GM12892 (cell line): ENCODE results near the gene PBX1.

Experiments used
- DNase-seq: peaks from one replicate; pipeline ENCODE4 v3.0.0; 2011; ENCODE audit not compliant: insufficient read length
- FAIRE-seq: peaks from 2 replicates; lab custom pipeline; 2011; peaks lifted over from hg19 to GRCh38; lab: Jason Lieb, UNC
- POLR2A ChIP-seq: IDR thresholded peaks from 2 replicates; pipeline ENCODE4 v1.6.1; 2011; ENCODE audit warnings: low read depth, low read length, control low read depth
- POLR2AphosphoS5 ChIP-seq: IDR thresholded peaks from 2 replicates; pipeline ENCODE4 v1.6.1; 2011; ENCODE audit warnings: low read depth, low read length, control low read depth
- TAF1 ChIP-seq: IDR thresholded peaks from 2 replicates; pipeline ENCODE4 v1.6.1; 2011; ENCODE audit warnings: low read depth, mild to moderate bottlenecking, control low read depth, low read length, borderline replicate concordance

PBX1 gene

DNA sequence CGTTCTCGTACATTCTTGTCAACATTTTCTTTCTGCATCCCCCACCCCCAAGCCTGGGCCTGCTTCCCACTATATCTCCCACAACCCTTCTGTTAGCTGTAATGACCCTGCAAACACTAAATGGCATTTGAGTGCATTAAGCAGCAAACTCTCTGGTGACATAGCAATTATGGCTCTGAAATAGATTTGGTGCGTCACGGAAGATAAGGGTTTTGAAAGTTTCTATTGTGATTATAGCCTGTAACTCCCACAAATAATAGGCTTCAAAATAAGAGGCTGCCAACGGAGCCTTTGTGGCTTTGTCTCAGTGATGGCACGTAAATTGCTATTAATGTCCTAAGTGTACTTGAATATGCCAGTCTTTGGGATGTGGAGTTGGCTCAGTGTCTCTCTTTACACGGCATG, 277.6 kb downstream of the PBX1 start:
- TF ChIP-seq POLR2AphosphoS5: no peak
- TF ChIP-seq POLR2A: no peak
- TF ChIP-seq TAF1: no peak
- DNase-seq (no peak), FAIRE-seq (no peak)

DNA sequence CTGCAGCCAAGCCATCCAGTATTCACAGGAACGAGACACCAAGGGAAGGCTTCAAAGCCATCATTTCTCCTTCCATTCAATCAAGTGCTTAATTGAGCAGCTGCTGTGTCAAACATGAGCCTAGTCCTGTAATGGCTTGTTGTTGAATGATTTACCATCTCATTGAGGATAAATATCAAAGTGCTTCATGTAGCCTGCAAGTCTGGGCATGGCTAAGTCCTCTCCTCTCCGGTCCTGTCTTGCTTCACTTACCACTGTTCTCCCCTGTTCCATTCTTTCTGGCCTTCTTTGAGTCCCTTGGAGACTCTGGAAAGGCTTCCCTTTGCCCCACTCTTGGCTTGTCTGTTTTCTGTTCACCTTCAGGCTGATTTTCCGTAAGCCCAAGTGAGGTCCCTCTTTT, 279.8 kb downstream of the PBX1 start:
- FAIRE-seq (no peak), DNase-seq (no peak)
- TF ChIP-seq POLR2AphosphoS5 (no peak), TAF1 (no peak), POLR2A (no peak)

DNA sequence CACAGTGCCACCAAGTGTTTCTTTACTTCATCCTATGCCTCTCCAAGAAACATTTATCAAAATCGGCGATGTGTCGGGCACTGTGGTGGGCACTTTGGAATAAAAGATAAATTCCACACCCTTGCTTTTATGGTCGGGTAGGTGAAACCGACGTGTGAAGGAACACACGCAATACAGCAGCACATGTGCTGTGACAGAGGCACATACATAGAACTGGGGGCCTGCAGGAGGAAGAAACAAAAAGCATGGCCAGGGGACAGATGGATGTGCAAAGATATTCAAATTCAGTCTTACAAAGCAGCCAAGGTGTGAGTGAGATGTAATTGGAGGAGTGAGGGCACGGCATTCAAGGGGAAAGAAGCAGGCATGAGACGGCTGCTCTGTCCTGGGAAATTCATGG, 282.0 kb downstream of the PBX1 start:
- DNase-seq: no peak
- TF ChIP-seq POLR2AphosphoS5 (no peak), POLR2A (no peak), TAF1 (no peak)
- FAIRE-seq: no peak

DNA sequence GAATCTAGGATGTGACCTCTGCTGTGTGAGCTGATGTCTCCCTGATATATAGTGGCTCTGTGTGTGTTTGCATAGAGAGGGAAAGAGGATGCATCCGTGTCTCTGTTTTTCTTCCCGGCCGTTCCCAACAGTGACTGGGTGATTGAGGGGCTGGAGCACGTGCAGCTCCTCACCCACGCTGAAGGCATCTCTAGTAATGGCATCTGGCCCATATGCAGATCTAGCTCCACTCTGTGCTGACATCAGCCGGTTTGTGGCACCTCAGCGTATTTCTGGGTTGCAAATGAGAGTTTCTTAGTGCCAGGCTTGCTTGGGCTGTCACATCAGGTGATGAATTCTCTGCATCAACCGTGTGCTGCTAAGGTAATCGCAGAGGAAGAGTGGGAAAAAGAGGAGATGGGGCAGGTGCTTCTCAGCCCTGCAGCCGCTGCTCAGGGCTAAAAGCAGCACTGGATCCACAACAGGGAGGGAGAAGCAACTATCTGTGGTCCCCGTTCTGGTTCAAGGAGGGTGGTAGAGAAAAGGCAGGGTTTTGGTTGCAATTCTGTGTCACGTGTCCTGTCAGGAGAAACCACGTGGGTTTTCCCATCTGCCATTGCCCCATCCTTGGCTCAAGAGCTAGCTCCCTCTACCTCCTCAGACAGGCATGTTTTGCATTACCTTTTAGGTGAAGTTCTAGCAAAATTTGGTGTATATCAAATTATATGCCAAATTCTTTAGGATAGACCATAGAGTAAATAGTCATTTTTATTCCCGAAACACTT, 282.9 kb downstream of the PBX1 start:
- FAIRE-seq: no peak
- DNase-seq: no peak
- no peak for TF ChIP-seq TAF1
- TF ChIP-seq POLR2AphosphoS5: no peak
- TF ChIP-seq POLR2A: no peak

DNA sequence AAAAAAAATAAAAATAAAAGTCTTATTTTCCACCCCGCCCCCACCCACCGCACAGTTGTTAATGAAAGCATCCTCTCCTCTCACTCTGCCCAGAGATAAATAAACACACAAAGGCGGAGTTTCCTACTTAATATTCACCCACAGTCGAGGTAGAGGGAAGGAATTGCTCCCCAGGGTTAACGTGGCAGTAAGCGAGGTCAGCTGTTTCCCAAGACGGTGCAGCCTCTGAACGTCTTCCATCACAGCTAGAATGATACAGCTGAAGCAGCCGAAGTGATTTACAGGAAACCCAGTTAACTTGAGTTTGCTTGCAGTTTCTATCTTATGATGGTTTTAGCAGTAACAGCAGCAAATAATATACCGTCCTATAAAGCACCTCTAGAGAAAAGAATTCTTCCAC, 283.9 kb downstream of the PBX1 start:
- TF ChIP-seq POLR2A (no peak), POLR2AphosphoS5 (no peak), TAF1 (no peak)

DNA sequence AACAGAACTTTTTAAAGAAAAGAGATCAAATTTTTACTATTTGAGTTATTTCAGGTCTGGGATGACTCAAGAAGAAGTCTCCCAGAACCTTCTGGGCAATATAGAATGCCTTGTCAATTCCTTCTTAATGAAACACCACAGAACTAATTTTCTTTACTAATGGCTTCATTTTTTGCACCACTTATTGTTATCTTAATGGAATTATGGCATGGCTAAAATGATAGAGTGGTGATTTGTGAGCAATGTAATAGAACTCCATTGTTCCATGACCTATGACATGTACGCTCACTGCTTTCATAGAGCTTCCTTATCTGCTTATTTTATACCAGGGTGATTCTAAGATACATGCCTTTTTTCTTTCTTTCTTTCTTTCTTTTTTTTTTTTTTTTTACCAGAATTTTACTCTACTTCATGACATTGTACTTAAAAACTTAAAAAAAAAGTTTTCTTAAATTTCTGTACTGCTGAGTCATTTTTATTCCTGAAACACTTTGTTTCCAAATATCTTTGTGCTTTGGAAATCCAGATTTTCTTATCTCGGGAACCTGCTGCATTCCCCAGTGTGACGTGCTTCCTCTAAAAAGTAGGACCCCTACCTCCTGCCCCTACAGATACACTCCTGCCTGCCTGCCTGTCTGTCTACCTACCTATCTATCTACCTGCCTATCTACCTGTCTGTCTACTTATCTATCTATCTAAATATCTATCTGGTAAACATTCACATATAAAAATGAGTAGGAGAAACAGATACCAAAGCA, 284.9 kb downstream of the PBX1 start:
- DNase-seq: no peak
- no peak for FAIRE-seq

More for the DNA sequence above, 283.9 kb downstream of the PBX1 start:
- no peak for FAIRE-seq
- no peak for DNase-seq

DNA sequence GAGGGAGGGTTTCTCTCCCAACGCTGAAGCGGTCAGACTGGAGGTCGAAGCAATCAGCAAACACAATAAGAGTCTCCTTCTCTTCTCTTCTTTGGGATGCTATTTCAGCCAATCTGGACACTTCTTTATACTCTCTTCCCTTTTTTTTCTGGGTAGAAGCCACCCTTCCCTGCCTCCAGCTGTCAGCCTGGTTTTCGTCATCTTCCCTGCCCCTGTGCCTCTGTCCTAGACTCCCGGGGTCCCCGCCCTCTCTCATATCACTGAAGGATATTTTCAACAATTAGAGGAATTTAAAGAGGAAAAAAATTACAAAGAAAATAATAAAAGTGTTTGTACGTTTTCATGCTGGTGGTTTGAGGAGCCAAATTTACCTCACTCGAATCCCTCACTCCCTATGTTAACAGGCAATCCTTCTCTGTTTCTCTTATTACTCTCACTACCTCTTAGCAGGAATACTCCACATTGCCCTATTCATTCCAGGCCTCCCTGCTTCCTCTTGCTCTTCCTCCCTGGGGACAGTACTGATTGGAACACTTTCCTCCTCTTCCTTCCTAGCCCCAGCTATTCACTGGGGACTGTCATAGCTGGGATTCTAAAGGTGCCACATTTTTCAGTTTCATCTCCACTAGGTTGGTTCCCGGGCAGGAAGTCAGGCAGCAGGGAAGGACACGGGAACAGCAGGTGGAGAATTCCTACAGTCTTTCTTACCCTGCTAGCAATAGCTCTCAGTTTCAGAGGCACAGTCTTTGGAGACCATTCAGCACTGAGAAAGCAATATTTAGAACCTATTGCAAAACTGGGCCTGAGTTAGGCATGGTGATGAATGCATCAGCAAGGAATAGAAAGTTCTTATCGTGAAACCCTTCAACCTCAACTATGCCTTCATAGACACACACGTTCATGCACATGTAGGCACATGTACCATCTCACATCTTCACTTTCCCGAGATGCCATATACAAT, 288.0 kb downstream of the PBX1 start:
- FAIRE-seq (no peak), DNase-seq (no peak)
- TF ChIP-seq TAF1: no peak
- TF ChIP-seq POLR2AphosphoS5: no peak
- TF ChIP-seq POLR2A: no peak

More for the DNA sequence above, 284.9 kb downstream of the PBX1 start:
- TF ChIP-seq POLR2A (no peak), POLR2AphosphoS5 (no peak), TAF1 (no peak)

DNA sequence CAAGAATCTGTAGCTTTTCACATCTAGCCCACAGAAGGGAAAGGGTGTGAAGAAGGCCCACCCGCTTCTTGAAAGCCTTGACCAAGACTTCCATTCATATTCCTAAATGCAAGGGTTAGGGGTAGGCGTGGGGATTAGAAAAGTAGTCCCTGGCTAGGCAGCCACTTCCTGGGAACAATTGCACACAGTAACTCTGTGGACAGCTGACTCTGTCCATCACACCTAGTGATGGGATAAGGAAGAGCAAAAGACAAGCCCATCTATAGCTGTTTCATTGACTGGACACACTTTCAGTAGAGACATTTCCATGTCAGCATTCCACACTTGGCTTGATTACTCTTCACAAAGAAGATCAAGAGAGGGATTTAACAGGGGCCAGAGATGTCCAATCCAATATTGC, 294.2 kb downstream of the PBX1 start:
- DNase-seq (no peak), FAIRE-seq (no peak)
- TF ChIP-seq POLR2AphosphoS5 (no peak), TAF1 (no peak), POLR2A (no peak)

DNA sequence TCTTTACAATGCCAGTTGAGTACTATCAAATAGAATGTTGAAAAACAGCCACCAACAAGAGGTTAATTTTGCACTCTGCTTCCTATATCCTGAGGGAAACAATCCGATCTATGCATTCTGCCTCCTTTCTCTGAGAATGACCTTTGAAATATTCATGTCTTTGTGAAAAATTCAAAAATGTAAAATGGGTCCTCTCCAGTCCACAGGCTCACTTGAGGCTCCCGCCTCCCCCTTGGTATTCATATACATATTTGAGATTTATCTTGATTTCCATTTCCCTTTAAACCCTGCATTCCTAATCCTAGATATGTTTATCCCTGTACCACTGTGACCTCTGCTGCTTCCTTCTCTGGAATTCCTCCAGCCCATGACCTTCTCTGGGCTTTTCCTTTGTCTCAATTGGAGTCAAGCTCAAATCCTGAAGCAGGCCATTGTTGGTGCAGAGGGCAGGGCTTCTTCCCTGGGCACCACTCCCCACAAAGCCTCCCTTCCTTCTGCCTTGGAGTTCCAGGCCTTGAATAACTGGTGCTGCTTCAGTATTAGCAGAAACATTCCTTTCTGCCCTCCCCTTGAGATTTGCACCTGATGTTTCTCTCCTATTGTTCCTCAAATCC, 296.8 kb downstream of the PBX1 start:
- DNase-seq (no peak), FAIRE-seq (no peak)
- TF ChIP-seq POLR2A (no peak), TAF1 (no peak), POLR2AphosphoS5 (no peak)

DNA sequence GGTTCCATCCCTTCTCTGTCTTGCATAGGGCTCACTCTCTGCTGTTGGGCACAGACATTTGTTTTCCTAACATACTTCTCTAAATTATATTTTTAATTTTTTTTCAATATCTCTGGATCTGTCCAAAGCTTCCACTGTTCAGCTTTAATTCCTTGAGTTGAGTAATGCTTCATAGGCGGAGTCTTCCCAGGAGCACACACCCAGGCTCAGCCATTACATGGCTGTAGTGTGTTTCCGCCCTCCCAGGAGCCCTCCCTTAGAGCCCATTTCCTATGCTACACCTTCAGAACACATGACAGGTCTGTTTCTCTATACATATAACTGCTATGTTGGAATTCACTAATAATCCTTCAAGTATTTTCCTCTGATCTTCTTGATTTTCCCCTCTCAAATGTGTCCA, 297.4 kb downstream of the PBX1 start:
- no peak for DNase-seq
- TF ChIP-seq POLR2AphosphoS5 (no peak), TAF1 (no peak)
- FAIRE-seq: no peak

DNA sequence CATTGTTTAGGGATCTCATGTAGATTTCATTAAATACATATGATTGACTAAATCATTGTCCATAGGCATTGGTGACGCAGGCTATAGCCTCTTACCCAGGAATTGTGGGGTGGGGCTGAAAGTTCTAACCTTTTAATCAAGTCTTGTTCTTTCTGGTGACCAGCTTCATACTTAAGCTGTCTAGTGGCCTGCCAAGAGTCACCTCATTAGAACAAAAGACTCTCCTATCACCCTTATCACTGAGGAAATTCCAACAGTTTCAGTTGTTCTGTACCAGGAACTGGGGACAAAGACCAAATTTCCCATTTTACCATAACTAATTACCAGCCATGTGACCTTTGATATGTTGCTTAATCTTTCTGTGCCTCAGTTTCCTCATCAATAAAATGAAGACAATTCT, 298.5 kb downstream of the PBX1 start:
- no peak for FAIRE-seq
- DNase-seq: no peak
- TF ChIP-seq POLR2AphosphoS5: no peak
- TF ChIP-seq POLR2A: no peak
- no peak for TF ChIP-seq TAF1
